WERI-Rb-1 (cell line): ENCODE measurements around the gene FOXJ1.
A peak's percentile ranks its signal among the peaks of the same experiment; 100 is the strongest.
"Not testable (repeated sequence)": the region's sequence is repeated elsewhere in the genome, so short reads cannot be mapped to it uniquely, and the experiment has no call there.

Experiments used
- DNase-seq: peaks from one replicate; pipeline ENCODE4 v3.0.0-alpha.2; 2020
- H3K27ac ChIP-seq: fragments of 250-450 bp; sonication (Bioruptor Pico); 2 replicates; pipeline ENCODE4 v1.5.1; 2020; ENCODE audit warnings: mild to moderate bottlenecking, moderate library complexity
- H3K27me3 ChIP-seq: fragments of 250-450 bp; sonication (Bioruptor Pico); 2 replicates; pipeline ENCODE4 v1.5.1; 2021; ENCODE audit warnings: mild to moderate bottlenecking, low read depth, moderate library complexity; ENCODE audit not compliant: insufficient read depth, severe bottlenecking
- H3K36me3 ChIP-seq: fragments of 250-450 bp; sonication (Bioruptor Pico); 2 replicates; pipeline ENCODE4 v1.5.1; 2020; ENCODE audit warnings: mild to moderate bottlenecking, moderate library complexity
- H3K4me3 ChIP-seq: 2 replicates; pipeline ENCODE4 v1.5.1; 2011; ENCODE audit warnings: low read depth, mild to moderate bottlenecking, control low read depth, low read length
- H3K9me3 ChIP-seq: fragments of 250-450 bp; sonication (Bioruptor Pico); 2 replicates; pipeline ENCODE4 v1.5.1; 2021; ENCODE audit warnings: mild to moderate bottlenecking, moderate library complexity; ENCODE audit not compliant: severe bottlenecking
- CTCF ChIP-seq: IDR thresholded peaks from 2 replicates; pipeline ENCODE4 v1.5.1; 2011; ENCODE audit warnings: low read depth, mild to moderate bottlenecking, control low read depth, inconsistent platforms, low read length

Gene FOXJ1

GRCh38 chr17:76141212-76142038, at the start of gene FOXJ1:
FOXJ1 (minus strand) TSS chr17:76141245; CDS start chr17:76140395, 850 bp downstream.
- Histone ChIP-seq H3K4me3 (peak within 1 kb of the TSS; percentile 56), H3K36me3 (no peaks in the 10 kb centered on the region), H3K27me3 (no peaks in the 10 kb centered on the region), H3K9me3 (no peaks in the 10 kb centered on the region), H3K27ac (peak within 1 kb of the TSS; percentile 92)
- peak; percentile 98 for DNase-seq
- TF ChIP-seq CTCF: no peak

GRCh38 chr17:76189741-76190140, 48.7 kb upstream of the FOXJ1 start:
- DNase-seq: peak; percentile 82
- peak; percentile 80 for TF ChIP-seq CTCF
- H3K4me3 ChIP-seq: peak overlapping the region; percentile 34
- no peaks in the 10 kb centered on the region for H3K9me3 ChIP-seq
- H3K36me3 ChIP-seq: no peaks in the 10 kb centered on the region
- H3K27ac ChIP-seq: peak overlapping the region; percentile 72
- no peaks in the 10 kb centered on the region for H3K27me3 ChIP-seq

GRCh38 chr17:76189247-76189646, 48.2 kb upstream of the FOXJ1 start:
- no peak for TF ChIP-seq CTCF
- no peaks in the 10 kb centered on the region for H3K27me3 ChIP-seq
- peak; percentile 65 for DNase-seq
- no peaks in the 10 kb centered on the region for H3K9me3 ChIP-seq
- peak overlapping the region; percentile 72 for H3K27ac ChIP-seq
- peak overlapping the region; percentile 34 for H3K4me3 ChIP-seq
- H3K36me3 ChIP-seq: no peaks in the 10 kb centered on the region

GRCh38 chr17:76188213-76189016, 47.4 kb upstream of the FOXJ1 start:
- Histone ChIP-seq H3K27ac (peak overlapping the region; percentile 72), H3K27me3 (no peaks in the 10 kb centered on the region), H3K4me3 (peak overlapping the region; percentile 34), H3K9me3 (no peaks in the 10 kb centered on the region), H3K36me3 (no peaks in the 10 kb centered on the region)
- DNase-seq: peak; percentile 53
- peak; percentile 36; the same call in 1 of the 2 replicates for TF ChIP-seq CTCF

GRCh38 chr17:76186774-76187173, 45.7 kb upstream of the FOXJ1 start:
- not testable (repeated sequence) for DNase-seq, H3K4me3 ChIP-seq, H3K27me3 ChIP-seq, H3K36me3 ChIP-seq, H3K9me3 ChIP-seq
- H3K27ac ChIP-seq: peak overlapping the region; percentile 27

GRCh38 chr17:76184290-76184689, 43.2 kb upstream of the FOXJ1 start:
- H3K4me3 ChIP-seq: no peak overlapping the region
- H3K36me3 ChIP-seq: no peaks in the 10 kb centered on the region; the same call in 1 of the 2 replicates
- no peak overlapping the region for H3K27ac ChIP-seq
- no peaks in the 10 kb centered on the region for H3K9me3 ChIP-seq
- no peak for DNase-seq
- no peak for TF ChIP-seq CTCF
- no peaks in the 10 kb centered on the region for H3K27me3 ChIP-seq
